NCI-H2081 (cell line): ENCODE results near the gene NEDD4L.
A peak's percentile ranks its signal among the peaks of the same experiment; 100 is the strongest.

Source experiments
- DNase-seq, 2 experiments: peaks; one replicate each; lab custom pipeline; 2025; lab: John Stamatoyannopoulos, UW

The NEDD4L gene

GRCh38 chr18:58186258-58186948 lies 142.4 kb downstream of the NEDD4L start:
- DNase-seq = no peak

- DNase-seq = no peak
Measured at GRCh38 chr18:58187674-58188073, 143.6 kb downstream of the NEDD4L start.

DNA sequence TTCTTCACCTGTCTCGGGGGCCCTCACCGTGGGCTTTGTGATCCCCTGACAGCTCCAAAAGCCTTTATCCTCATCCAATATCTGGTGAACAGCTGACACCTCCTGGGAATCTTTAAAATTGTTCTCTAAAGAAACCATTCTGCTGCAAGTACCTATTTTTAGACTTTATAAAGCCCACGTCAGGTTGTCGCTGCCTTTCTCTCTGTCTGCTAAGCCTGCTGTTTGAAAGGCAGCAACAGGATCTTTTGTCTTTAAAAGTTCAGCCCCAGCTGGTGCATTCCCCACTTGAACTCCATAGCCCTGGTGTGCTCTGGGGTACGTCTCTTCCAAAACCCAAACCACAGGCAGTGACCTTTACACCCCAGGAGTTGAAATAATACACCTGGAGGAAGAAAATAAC lies 145.0 kb downstream of the NEDD4L start:
- DNase-seq = no peak

GRCh38 chr18:58190842-58191530 lies 147.0 kb downstream of the NEDD4L start:
- DNase-seq = no peak

- no peak for DNase-seq
Measured at GRCh38 chr18:58191626-58192025, 147.6 kb downstream of the NEDD4L start.

- DNase-seq = no peak
Measured at GRCh38 chr18:58192519-58192918, 148.5 kb downstream of the NEDD4L start.

GRCh38 chr18:58194028-58194427 lies 150.0 kb downstream of the NEDD4L start:
- DNase-seq = no peak

DNA sequence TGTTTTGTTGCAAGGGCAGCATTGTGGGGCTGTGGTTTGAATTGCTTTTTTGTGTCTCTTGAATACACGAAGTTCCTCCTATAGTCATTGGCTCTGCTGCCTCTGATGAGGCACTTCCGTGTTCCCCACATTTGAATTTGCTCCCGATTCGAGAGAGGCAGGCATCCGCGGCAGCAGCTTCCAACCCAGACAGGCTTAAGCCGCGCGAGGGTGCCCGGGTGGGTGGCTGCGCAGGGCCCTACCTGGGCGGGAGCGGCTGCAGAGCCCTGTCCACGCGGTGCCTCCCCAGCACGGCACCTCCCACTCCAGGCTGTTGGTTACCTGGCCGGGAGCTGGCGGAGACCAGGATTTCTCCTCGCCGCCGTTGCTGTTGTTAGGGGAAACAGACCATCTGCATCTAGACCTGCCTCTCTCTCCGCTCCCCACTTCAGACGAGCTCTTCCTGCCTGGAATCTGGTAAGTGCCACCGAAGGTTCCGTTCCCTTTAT lies 151.3 kb downstream of the NEDD4L start:
- DNase-seq = peak in 1 of 2 experiments; percentile 40

DNA sequence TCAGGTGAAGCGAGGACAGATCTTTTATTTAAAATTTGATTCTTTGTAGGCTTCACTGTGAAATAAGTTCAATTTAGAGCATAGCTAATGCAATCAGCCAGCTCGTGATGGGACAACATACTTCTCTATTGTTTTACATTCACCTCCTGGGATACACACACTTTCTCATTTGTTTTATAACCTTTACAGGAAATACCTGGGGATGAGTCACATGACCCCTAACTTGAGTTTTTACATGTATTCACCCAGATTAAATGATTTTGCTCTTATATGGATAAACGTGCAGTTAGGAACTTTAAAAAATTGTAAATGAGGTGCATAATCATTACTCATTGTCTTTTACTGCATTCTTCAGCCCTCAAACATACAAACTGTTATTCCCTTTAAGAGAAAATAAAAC lies 152.1 kb downstream of the NEDD4L start:
- no peak for DNase-seq

GRCh38 chr18:58196881-58197872 lies 153.2 kb downstream of the NEDD4L start:
- DNase-seq = no peak

GRCh38 chr18:58201268-58201667 lies 157.2 kb downstream of the NEDD4L start:
- no peak for DNase-seq

GRCh38 chr18:58201733-58202730 lies 158.0 kb downstream of the NEDD4L start:
- DNase-seq = no peak

DNA sequence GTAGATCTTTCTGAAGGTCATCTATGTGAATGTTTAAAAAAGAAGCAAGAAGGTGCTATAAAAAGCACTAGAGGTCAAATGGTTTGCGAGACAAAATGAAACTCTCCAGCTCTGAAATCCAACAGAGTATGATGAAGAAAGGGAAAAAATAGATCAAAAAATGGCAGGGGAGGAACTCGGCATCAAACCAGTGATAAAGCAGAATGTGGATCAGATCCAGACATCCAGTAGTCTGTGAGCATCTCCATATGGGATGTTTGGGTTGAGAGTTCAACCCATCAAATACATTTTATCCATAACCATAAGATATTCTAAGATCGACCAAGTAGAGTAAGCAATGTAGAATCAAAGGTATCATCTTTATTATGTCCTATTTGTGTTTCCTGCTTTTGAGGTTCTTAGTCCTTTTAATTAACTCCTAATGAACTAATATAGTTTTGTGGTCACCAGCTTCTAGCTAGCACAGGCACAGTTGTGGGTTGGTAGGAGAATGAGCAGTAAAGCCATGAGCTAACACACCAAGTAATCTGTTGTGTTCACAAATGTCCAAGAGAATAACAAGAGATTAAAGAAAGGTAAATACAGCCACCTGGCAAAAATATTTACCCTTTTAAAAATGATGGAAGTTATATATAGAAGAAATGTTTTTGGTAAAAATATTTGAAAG lies 160.9 kb downstream of the NEDD4L start:
- no peak for DNase-seq

DNA sequence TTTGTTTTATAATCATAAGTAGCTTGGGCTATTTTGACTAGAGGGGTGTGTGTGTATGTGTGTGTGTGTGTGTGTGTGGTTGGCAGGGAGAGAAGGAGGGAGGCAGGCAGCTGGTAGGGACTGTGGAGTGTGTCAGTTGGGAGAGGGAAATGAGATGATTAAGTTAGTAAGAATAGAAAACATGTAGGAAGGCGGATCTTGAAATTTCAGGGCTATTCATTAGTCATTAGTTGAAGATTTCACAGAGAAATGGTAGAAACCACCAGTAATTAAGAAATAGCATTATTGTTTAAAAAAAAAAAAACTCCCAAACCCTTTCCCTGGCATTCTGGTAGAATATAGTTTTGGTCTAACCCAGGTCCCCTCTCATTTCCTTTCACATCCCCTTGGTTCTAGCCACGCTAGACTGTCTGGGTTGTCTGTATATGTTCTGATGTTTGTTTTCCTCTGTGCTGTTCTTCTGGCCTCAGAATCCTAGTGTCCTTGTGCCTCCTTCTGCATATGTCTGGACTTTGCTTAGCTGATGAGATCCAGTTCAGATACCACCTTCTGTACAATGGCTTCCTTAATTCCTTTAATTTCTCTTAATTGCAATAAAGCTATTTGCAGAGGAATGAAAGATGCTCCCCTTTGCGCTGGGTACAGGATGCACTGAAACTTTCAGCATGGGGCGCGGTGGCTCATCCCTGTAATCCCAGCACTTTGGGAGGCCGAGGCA lies 161.6 kb downstream of the NEDD4L start:
- DNase-seq = no peak

DNA sequence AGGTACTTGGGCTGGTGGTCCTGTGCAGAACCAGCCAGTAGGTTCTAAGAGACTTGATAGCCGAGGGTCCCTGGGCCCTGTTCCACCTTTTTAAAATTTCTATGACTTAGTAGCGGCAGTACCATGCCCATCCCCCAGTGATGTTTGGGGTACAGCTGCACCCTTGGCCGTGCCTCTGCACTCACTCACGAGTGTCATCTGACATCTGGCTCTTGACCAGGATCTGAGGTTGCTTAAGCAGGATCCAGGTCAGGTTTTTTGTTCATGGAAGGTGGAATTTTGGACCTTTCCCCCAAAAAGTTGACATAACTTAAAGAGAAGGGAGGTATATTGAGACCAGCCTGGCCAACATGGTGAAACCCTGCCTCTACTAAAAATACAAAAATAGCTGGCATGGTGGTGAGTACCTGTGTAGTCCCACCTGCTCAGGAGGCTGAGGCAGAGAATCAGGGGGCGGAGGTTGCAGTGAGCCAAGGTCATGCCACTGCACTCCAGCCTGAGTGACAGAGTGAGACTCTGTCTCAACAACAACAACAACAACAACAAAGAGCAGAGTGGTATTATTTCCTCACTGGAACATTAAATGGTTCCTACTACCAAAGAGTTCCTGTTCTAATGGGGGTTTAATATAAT lies 163.6 kb downstream of the NEDD4L start:
- no peak for DNase-seq

DNA sequence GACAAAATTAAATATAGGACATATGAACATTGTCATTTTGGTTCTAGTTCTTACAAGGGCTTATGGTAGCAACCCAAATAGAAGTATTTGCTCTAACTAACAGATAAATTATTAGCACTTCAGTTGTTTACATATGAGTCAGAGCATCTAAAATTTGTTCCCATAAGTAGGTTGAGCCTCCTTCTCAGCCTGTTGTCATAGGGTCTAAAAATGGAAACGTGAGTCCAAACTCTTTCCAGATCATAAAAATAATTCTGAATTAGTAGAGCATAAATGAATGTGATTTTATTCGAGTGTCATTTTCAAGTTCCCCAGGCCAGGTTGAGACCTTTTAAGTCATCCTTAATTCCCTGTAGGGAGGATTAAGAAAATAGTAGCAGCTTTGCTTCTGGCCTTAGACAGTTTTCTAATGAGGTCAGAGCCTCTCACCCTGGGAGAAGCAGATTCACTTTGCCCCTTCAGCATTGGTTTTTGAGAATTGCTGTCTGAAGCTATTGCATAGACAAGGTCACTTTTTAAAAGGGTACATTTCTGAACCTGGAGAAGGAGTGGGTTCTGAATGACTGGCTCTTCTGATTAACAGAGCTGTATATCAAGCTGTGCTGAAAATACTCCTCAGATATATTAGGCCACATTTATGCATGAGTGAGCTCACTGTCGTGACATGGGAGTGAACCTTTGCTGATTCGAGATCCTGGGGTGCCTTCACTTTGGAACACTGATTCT lies 164.3 kb downstream of the NEDD4L start:
- DNase-seq = no peak

DNA sequence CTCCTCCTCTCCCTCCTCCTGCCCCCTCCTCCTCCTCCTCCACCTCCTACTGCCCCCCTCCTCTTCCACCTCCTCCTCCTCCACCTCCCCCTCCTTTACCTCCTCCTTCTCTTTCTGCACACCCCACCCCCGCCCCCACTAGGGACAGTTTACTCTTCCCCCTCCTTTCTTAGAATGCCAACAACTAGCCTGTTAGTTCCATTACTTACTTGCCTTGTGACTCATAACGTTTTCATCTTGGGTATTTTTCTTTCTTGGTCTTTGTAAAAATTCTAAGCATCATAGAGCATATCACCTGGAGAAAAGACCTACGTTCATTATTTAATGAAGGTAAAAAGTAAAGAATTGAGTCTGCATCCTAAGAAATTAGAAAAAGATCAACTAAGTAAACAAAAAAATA lies 165.3 kb downstream of the NEDD4L start:
- DNase-seq = no peak

GRCh38 chr18:58211510-58211909 lies 167.5 kb downstream of the NEDD4L start:
- no peak for DNase-seq

DNA sequence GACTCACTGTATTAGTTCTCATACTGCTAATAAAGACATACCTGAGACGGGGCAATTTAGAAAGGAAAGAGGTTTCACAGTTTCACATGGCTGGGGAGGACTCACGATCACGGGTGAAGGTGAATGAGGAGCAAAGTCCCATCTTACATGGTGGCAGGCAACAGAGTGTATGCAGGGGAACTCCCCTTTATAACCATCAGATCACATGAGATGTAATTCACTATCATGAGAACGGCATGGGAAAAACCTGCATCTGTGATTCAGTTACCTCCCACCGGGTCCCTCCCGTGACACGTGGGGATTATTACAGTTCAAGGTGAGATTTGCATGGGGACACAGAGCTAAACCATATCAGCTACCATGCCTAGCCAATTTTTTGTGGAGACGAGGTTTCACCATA lies 168.2 kb downstream of the NEDD4L start:
- no peak for DNase-seq
